AG04449 (cell line): ENCODE results near the gene ANKRD30A.
"Not testable (repeated sequence)": the region's sequence is repeated elsewhere in the genome, so short reads cannot be mapped to it uniquely, and the experiment has no call there.

Source experiments
- CTCF ChIA-PET: fragments of 350-600 bp; formaldehyde crosslinking; extraction: SDS; loops from one replicate; lab custom pipeline; 2021; ENCODE audit warnings: antibody characterized with exemption; lab: Yijun Ruan, JAX
- POLR2A ChIA-PET: fragments of 400-600, 350-600 bp; formaldehyde crosslinking; extraction: SDS; loops from one replicate; lab custom pipeline; 2020; ENCODE audit warnings: antibody characterized with exemption, inconsistent platforms; lab: Yijun Ruan, JAX
- DNase-seq: peaks from one replicate; pipeline ENCODE4 v3.0.0-alpha.2; 2010; ENCODE audit warnings: low read depth, low spot score
- H3K4me3 ChIP-seq: 2 replicates; pipeline ENCODE4 v1.5.1; 2011; ENCODE audit warnings: low read depth, mild to moderate bottlenecking, control low read depth, low read length
- TF ChIP-seq, protein P1 (sequence below): IDR thresholded peaks from one replicate; pipeline ENCODE4 v1.5.1; 2011; ENCODE audit warnings: mild to moderate bottlenecking, moderate library complexity, low read length, control low read depth, inconsistent platforms; ENCODE audit not compliant: insufficient read depth; ENCODE audit errors: missing control alignments

The ANKRD30A gene

DNA sequence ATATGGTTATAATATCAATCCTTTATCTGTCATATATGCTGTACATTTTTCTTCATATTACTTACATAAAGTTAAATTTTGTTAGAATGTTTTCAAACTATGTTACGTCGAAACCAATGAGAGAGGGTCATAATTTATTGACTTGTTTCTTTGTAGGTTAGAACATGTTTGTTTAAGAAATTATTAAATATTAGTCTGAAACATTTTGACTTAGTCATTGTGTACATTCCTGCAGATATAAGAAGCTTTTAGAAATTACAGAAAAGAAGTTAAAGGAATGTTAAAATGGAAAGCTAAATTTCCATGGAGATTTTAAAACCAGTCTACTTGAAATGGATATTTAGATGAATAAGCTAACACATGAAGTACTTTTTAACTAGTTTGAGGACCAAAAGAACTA lies 99.8 kb downstream of the ANKRD30A start:
- ChIA-PET POLR2A (no interaction called here), CTCF (no interaction called here)
- TF ChIP-seq, protein P1, sequence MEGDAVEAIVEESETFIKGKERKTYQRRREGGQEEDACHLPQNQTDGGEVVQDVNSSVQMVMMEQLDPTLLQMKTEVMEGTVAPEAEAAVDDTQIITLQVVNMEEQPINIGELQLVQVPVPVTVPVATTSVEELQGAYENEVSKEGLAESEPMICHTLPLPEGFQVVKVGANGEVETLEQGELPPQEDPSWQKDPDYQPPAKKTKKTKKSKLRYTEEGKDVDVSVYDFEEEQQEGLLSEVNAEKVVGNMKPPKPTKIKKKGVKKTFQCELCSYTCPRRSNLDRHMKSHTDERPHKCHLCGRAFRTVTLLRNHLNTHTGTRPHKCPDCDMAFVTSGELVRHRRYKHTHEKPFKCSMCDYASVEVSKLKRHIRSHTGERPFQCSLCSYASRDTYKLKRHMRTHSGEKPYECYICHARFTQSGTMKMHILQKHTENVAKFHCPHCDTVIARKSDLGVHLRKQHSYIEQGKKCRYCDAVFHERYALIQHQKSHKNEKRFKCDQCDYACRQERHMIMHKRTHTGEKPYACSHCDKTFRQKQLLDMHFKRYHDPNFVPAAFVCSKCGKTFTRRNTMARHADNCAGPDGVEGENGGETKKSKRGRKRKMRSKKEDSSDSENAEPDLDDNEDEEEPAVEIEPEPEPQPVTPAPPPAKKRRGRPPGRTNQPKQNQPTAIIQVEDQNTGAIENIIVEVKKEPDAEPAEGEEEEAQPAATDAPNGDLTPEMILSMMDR: no peak

DNA sequence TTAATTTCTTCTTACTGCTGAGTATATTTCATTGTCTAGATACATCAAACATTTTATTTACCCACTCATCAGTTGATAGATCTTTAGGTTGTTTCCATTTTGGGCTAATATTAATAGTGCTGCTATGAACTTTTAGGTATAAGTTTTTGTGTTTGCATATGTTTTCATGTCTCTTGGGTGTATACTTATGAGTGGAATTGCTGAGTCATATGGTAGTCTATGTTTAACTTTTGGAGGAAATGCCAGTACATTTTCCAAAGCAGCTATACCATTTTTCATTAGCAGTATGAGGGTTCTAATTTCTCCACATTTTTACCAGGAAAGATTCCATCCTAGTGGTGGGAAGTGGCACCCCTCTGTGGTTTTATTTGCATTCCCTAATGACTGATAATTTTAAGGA lies 101.1 kb downstream of the ANKRD30A start:
- CTCF ChIA-PET: no interaction called here
- POLR2A ChIA-PET: no interaction called here
- H3K4me3 ChIP-seq: no peak overlapping the region
- DNase-seq: no peak
- TF ChIP-seq, protein P1: no peak

More for the DNA sequence above, 99.8 kb downstream of the ANKRD30A start:
- H3K4me3 ChIP-seq: no peak overlapping the region
- DNase-seq: no peak

DNA sequence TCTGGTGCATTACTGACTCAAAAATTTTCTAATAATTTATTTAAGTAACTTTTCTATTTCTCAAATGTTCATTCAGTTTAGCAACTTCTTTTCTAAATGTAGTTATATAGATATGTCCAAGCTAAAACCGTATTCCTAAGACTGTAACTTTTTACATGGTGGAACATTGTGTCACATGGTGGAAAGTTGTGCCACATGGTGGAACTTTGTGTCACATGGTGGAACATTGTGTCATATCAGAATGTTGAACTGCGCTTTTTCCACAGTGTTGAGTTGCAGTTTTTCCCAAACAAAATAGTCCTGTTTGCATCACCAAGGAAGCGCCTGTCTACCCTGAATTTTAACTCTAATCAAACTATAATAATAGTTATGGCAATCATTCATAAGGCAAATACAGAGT lies 109.3 kb downstream of the ANKRD30A start:
- ChIA-PET CTCF (no interaction called here), POLR2A (no interaction called here)
- TF ChIP-seq, protein P1: no peak
- no peak for DNase-seq
- no peak overlapping the region for H3K4me3 ChIP-seq

DNA sequence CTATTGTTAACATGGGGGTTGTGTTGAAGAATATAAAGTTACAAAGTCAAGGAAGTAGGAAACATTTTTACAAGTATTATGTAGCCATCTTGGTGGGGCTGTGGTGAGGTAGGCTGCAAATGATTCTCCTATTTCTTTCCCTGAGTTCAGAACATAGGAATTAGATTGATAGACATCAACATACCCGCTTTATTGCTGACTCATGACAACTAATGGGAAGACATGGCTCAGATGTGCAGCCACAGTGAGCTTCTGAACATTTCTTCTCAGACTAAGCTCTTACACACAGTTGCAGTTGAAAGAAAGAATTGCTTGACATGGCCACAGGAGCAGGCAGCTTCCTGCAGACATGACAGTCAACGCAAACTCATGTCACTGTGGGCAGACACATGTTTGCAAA lies 110.7 kb downstream of the ANKRD30A start:
- ChIA-PET POLR2A (no interaction called here), CTCF (no interaction called here)
- H3K4me3 ChIP-seq: no peak overlapping the region
- no peak for DNase-seq
- TF ChIP-seq, protein P1: no peak

DNA sequence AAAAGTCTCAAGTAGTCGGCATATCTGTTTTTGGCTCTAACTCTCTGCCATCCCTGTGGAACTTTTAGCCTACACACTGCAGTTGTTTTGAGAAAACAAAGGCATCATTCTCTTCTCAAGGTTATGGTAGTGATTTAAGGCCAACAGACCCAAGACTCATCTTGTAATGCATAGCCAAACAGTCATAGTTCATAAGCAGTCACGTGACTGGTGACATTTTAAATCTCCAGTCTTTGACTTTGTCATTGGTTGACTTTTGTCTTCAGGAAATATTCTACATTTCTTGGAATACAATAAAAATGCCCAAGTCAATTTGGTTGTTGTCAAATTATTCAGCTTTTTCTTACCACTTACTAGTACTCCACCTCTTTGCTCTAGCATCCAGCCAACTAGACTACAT lies 114.8 kb downstream of the ANKRD30A start:
- DNase-seq: no peak
- ChIA-PET CTCF (no interaction called here), POLR2A (no interaction called here)
- TF ChIP-seq, protein P1: no peak
- no peak overlapping the region for H3K4me3 ChIP-seq

DNA sequence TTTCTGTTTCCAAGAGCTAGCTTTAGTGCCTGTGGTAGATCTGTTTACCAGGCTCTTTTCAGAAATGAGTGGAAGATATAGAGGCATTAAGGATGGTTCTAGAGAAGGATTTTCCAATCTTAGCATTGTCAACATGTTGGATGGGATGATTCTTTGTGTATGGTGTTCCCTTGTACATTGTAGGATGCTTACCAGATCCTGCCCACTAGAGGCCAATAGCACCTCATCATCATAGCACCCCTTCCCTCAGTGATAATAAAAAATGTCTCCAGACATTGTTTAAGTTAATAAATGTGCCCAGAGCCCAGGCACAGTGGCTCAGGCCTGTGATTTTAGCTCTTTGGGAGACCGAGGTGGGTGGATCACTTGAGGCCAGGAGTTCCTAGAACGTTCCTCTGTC lies 121.2 kb downstream of the ANKRD30A start:
- no peak for DNase-seq
- TF ChIP-seq, protein P1: no peak

DNA sequence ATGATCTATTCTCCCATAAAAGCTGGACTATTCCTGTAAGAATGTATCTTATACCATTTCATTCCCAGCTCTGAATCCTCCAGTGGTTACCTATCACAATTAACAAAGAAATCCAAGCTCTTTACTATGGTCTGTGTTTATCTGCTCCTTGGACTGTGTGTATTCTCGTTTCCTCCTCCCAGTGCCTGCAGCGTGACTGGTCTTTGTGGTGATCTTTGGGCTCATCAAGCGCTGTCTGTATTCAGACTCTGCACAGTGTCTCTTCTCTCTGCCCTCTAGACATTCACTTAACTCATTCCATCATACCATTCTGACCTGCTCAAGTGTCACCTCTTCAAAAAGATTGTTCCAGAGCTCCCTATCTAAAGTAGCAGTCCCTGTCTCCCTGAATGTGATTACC lies 130.4 kb downstream of the ANKRD30A start:
- H3K4me3 ChIP-seq, POLR2A ChIA-PET, CTCF ChIA-PET, DNase-seq: not testable (repeated sequence)

More for the DNA sequence above, 121.2 kb downstream of the ANKRD30A start:
- no peak overlapping the region for H3K4me3 ChIP-seq
- ChIA-PET POLR2A (no interaction called here), CTCF (no interaction called here)
